Panc1 (cell line): ENCODE measurements around the gene CSE1L. TPM values are rescaled to one million over a fixed set of nuclear protein-coding genes. Genes with fewer than 3 reads are reported as not detected.

Experiments used
- ATAC-seq: fragments of 200-7000 bp; cut with Tn5 transposase; 2 replicates; pipeline ENCODE4 v1.9.1; 2020; ENCODE audit warnings: mild to moderate bottlenecking, moderate library complexity
- BruUV-seq: library from RNA; stranded (reverse); fragments of 400-500 nt; replicated peaks from 2 replicates; lab custom pipeline; 2021; lab: Mats Ljungman, UMichigan
- CTCF ChIA-PET: fragments of 300-600 bp; sonication (Branson Sonifier 250); formaldehyde crosslinking; loops from one replicate; lab custom pipeline; 2022; ENCODE audit warnings: antibody characterized with exemption; lab: Charles Lee
- POLR2A ChIA-PET: fragments of 300-600 bp; sonication (Branson Sonifier 250); formaldehyde crosslinking; loops from one replicate; lab custom pipeline; 2022; ENCODE audit warnings: antibody characterized with exemption; lab: Charles Lee
- DNase-seq: peaks from one replicate; pipeline ENCODE4 v3.0.0-alpha.2; 2010; ENCODE audit warnings: low read depth, low spot score
- H3K27ac ChIP-seq: 2 replicates; pipeline ENCODE4 v1.5.1; 2011; ENCODE audit warnings: mild to moderate bottlenecking, low read length, inconsistent platforms
- H3K27me3 ChIP-seq: fragments of 200-500 bp; sonication (Bioruptor generic); 2 replicates; pipeline ENCODE4 v1.6.0; 2014; ENCODE audit warnings: low read length, inconsistent platforms; ENCODE audit not compliant: control insufficient read depth, insufficient read depth
- H3K36me3 ChIP-seq: fragments of 200-500 bp; sonication (Bioruptor generic); 2 replicates; pipeline ENCODE4 v1.5.1; 2014; ENCODE audit warnings: inconsistent platforms, mild to moderate bottlenecking, low read length, moderate library complexity; ENCODE audit not compliant: control insufficient read depth, insufficient read depth
- H3K4me1 ChIP-seq: 2 replicates; pipeline ENCODE4 v1.5.1; 2011; ENCODE audit warnings: inconsistent platforms, mild to moderate bottlenecking, low read length, moderate library complexity; ENCODE audit not compliant: control insufficient read depth, insufficient read depth
- H3K4me3 ChIP-seq, 2 experiments: 2 replicates each; pipeline ENCODE4 v1.5.1; 2011 to 2012; ENCODE audit warnings: low read depth in 2 of 2, low read length in 2 of 2, mild to moderate bottlenecking in 2 of 2, inconsistent platforms in 1 of 2, moderate library complexity in 1 of 2
- H3K9me3 ChIP-seq: fragments of 200-500 bp; sonication (Bioruptor generic); 2 replicates; pipeline ENCODE4 v1.5.1; 2014; ENCODE audit warnings: low read depth, mild to moderate bottlenecking, inconsistent platforms, low read length, moderate library complexity; ENCODE audit not compliant: control insufficient read depth, insufficient read depth
- CTCF ChIP-seq: fragments of 450-650 bp; IDR thresholded peaks from 2 replicates; pipeline ENCODE4 v1.5.1; 2017; ENCODE audit warnings: mild to moderate bottlenecking
- POLR2AphosphoS5 ChIP-seq: IDR thresholded peaks from 2 replicates; pipeline ENCODE4 v1.6.1; 2012; ENCODE audit warnings: mild to moderate bottlenecking, low read depth, low read length, moderate library complexity
- SIN3A ChIP-seq: IDR thresholded peaks from 2 replicates; pipeline ENCODE4 v1.6.1; 2012; ENCODE audit warnings: low read depth, mild to moderate bottlenecking, low read length, moderate library complexity, borderline replicate concordance; ENCODE audit not compliant: insufficient read depth
- TCF7L2 ChIP-seq: IDR thresholded peaks from 2 replicates; pipeline ENCODE4 v1.6.1; 2011; ENCODE audit warnings: mild to moderate bottlenecking, low read depth, low read length, inconsistent platforms
- in situ Hi-C: cut with HindIII; loops from 2 replicates; pipeline ENCODE4 v1.10.0; 2016; ENCODE audit warnings: low sequenced_read_pairs, low pct_unique_long_range_greater_than_20kb
- intact Hi-C: fragments of 100-400 bp; cut with micrococcal nuclease; formaldehyde crosslinking; loops from one replicate; pipeline ENCODE4 v1.10.0; 2022; ENCODE audit not compliant: unreplicated experiment
- total RNA-seq: library from RNA; stranded (reverse); gene quantifications from one replicate; pipeline ENCODE4 v1.2.1, GENCODE V29; 2021; ENCODE audit not compliant: unreplicated experiment
- TF ChIP-seq, protein P1 (sequence below), 2 experiments: IDR thresholded peaks; 2 replicates each; pipeline ENCODE4 v1.6.1; 2011 to 2012; ENCODE audit warnings: low read depth in 2 of 2, control low read depth in 1 of 2, low read length in 1 of 2, mild to moderate bottlenecking in 1 of 2, moderate library complexity in 1 of 2; ENCODE audit not compliant: insufficient read depth in 1 of 2

Gene CSE1L
- total RNA-seq, 1 experiment from 2014 or later, result 133 TPM

- no peak for TF ChIP-seq TCF7L2
- no peak for TF ChIP-seq SIN3A
- TF ChIP-seq CTCF, result no peak
- TF ChIP-seq, protein P1, sequence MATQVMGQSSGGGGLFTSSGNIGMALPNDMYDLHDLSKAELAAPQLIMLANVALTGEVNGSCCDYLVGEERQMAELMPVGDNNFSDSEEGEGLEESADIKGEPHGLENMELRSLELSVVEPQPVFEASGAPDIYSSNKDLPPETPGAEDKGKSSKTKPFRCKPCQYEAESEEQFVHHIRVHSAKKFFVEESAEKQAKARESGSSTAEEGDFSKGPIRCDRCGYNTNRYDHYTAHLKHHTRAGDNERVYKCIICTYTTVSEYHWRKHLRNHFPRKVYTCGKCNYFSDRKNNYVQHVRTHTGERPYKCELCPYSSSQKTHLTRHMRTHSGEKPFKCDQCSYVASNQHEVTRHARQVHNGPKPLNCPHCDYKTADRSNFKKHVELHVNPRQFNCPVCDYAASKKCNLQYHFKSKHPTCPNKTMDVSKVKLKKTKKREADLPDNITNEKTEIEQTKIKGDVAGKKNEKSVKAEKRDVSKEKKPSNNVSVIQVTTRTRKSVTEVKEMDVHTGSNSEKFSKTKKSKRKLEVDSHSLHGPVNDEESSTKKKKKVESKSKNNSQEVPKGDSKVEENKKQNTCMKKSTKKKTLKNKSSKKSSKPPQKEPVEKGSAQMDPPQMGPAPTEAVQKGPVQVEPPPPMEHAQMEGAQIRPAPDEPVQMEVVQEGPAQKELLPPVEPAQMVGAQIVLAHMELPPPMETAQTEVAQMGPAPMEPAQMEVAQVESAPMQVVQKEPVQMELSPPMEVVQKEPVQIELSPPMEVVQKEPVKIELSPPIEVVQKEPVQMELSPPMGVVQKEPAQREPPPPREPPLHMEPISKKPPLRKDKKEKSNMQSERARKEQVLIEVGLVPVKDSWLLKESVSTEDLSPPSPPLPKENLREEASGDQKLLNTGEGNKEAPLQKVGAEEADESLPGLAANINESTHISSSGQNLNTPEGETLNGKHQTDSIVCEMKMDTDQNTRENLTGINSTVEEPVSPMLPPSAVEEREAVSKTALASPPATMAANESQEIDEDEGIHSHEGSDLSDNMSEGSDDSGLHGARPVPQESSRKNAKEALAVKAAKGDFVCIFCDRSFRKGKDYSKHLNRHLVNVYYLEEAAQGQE (IDR thresholded peaks at IDR 0.05; ENCODE audit: insufficient read depth in 1 of 2, low read depth in 2 of 2, low read length in 1 of 2), result no peak
- no peak for TF ChIP-seq POLR2AphosphoS5
- Histone ChIP-seq H3K4me3 (no peak overlapping the region), H3K9me3 (no peaks in the 10 kb centered on the region), H3K27ac (no peak overlapping the region), H3K4me1 (no peaks in the 10 kb centered on the region), H3K27me3 (no peaks in the 10 kb centered on the region), H3K36me3 (no peaks in the 10 kb centered on the region)
- no peak for ATAC-seq
- intact Hi-C loops, result no loop called here
- ChIA-PET CTCF (no interaction called here), POLR2A (no interaction called here)
- in situ Hi-C loops, result no loop called here
- BruUV-seq, result no TSS peak
- no peak for DNase-seq
These were observed 39.6 kb upstream of the CSE1L start for GRCh38 chr20:49006446-49006980.

DNA sequence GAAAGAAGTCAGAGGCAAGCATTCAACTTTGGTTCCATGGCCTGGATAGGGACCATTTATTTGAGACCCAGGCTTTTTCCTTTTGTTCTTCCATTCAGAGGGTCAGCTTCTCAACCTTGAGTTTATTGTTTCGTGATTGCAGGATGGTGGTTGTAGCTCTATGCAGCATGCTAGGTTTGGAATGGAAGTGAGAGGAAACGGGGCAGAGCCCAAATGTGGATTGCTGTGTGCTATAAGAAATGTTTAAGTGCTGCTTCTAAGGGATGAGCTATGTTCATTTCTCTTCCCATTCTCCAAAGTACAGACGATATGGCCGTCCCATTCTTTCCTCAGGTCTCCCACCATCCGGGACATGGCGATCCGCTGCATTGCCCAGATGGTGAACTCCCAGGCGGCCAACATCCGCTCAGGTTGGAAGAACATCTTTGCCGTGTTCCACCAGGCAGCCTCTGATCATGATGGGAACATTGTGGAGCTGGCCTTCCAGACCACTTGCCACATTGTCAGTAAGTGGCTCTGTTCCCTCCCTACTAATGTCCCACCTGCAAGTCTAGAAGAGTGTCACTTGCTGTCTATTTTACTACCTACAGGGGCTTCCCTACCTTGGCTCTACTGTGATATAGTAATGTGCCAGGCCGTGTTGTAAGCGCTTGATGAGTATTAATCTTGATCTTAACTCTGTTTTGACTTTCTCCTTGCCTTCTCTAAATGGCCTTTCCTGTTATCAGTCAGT is 36.0 kb upstream of the CSE1L start:
- ATAC-seq (no peak), DNase-seq (no peak)
- BruUV-seq, result no TSS peak
- Histone ChIP-seq H3K4me3 (no peak overlapping the region), H3K27ac (no peak overlapping the region), H3K4me1 (no peaks in the 10 kb centered on the region), H3K27me3 (no peaks in the 10 kb centered on the region), H3K9me3 (no peaks in the 10 kb centered on the region), H3K36me3 (peaks cover 3% of the 10 kb centered on the region; the same call in 1 of the 2 replicates)
- TF ChIP-seq TCF7L2 (no peak), POLR2AphosphoS5 (no peak), SIN3A (no peak), CTCF (no peak)
- TF ChIP-seq, protein P1 (IDR thresholded peaks at IDR 0.05; ENCODE audit: insufficient read depth in 1 of 2, low read depth in 2 of 2, low read length in 1 of 2), result no peak
- ChIA-PET CTCF (no interaction called here), POLR2A (no interaction called here)
- in situ Hi-C loops, result no loop called here
- intact Hi-C loops, result no loop called here
